Cardiac muscle cell (in vitro differentiated cells and primary cell): ENCODE measurements around the gene RNF150. TPM values are rescaled to one million over a fixed set of nuclear protein-coding genes. Genes with fewer than 3 reads are reported as not detected.
A peak's percentile ranks its signal among the peaks of the same experiment; 100 is the strongest.
"Not testable (repeated sequence)": the region's sequence is repeated elsewhere in the genome, so short reads cannot be mapped to it uniquely, and the experiment has no call there.

Source experiments
- DNase-seq, 2 donors: peaks; one replicate each; pipeline versions ENCODE4 v3.0.0 to v3.0.0-alpha.2; 2010 to 2017; ENCODE audit warnings: low read depth in 1 of 2, low spot score in 1 of 2
- H3K27ac ChIP-seq: fragments of 200-600 bp; sonication (generic); 2 replicates; pipeline ENCODE4 v1.5.1; 2016
- H3K27me3 ChIP-seq: fragments of 200-600 bp; sonication (generic); 2 replicates; pipeline ENCODE4 v1.6.0; 2016; ENCODE audit warnings: control low read depth
- H3K36me3 ChIP-seq: fragments of 200-600 bp; sonication (generic); 2 replicates; pipeline ENCODE4 v1.5.1; 2016; ENCODE audit warnings: control low read depth
- H3K4me1 ChIP-seq: fragments of 200-600 bp; sonication (generic); 2 replicates; pipeline ENCODE4 v1.8.1; 2017; ENCODE audit warnings: low read depth, mild to moderate bottlenecking, mixed run types
- H3K4me3 ChIP-seq: fragments of 200-600 bp; sonication (generic); 2 replicates; pipeline ENCODE4 v1.5.1; 2016; ENCODE audit warnings: mild to moderate bottlenecking
- H3K9me3 ChIP-seq: fragments of 200-600 bp; sonication (generic); 2 replicates; pipeline ENCODE4 v1.5.1; 2017; ENCODE audit warnings: low read depth, mild to moderate bottlenecking, control low read depth
- CTCF ChIP-seq: IDR thresholded peaks from 2 replicates; pipeline ENCODE4 v1.5.1; 2012; ENCODE audit warnings: low read depth, mild to moderate bottlenecking, low read length
- polyA plus RNA-seq: library from polyadenylated mRNA; unstranded; fragments of >200 nt; fragmentation: Nextera tagmentation; extraction: Ambion mirVana; gene quantifications from 2 replicates; pipeline ENCODE4 v1.2.1, GENCODE V29; 2016
- total RNA-seq: library from RNA; depleted of rRNA; stranded (reverse); fragments of >200 nt; gene quantifications from 2 replicates; pipeline ENCODE4 v1.2.3, GENCODE V29; 2016

Gene RNF150
- total and polyA plus RNA-seq, 2 experiments from 2014 or later, result 20.1 to 57.4 TPM

GRCh38 chr4:141170671-141171070 lies 37.4 kb upstream of the RNF150 start:
- Histone ChIP-seq H3K4me1 (no peaks in the 10 kb centered on the region), H3K27me3 (peaks cover 12% of the 10 kb centered on the region), H3K4me3 (no peak overlapping the region), H3K36me3 (no peaks in the 10 kb centered on the region), H3K9me3 (no peaks in the 10 kb centered on the region), H3K27ac (no peak overlapping the region)
- TF ChIP-seq CTCF, result no peak
- no peak for DNase-seq

- Histone ChIP-seq H3K4me1 (no peaks in the 10 kb centered on the region), H3K4me3 (no peak overlapping the region), H3K9me3 (no peaks in the 10 kb centered on the region), H3K27ac (no peak overlapping the region), H3K27me3 (peaks cover 12% of the 10 kb centered on the region), H3K36me3 (no peaks in the 10 kb centered on the region)
- no peak for TF ChIP-seq CTCF
- no peak for DNase-seq
Observed at GRCh38 chr4:141169391-141169790, 36.1 kb upstream of the RNF150 start.

- H3K36me3 ChIP-seq, DNase-seq, H3K27me3 ChIP-seq, H3K4me1 ChIP-seq, H3K9me3 ChIP-seq, H3K4me3 ChIP-seq, H3K27ac ChIP-seq: not testable (repeated sequence)
Observed at GRCh38 chr4:141165001-141165400, 31.7 kb upstream of the RNF150 start.

GRCh38 chr4:141159027-141159426 lies 25.8 kb upstream of the RNF150 start:
- Histone ChIP-seq H3K27me3 (no peaks in the 10 kb centered on the region), H3K36me3 (no peaks in the 10 kb centered on the region), H3K4me1 (peaks cover 7% of the 10 kb centered on the region), H3K27ac (no peak overlapping the region), H3K4me3 (no peak overlapping the region), H3K9me3 (no peaks in the 10 kb centered on the region)
- DNase-seq, result no peak
- TF ChIP-seq CTCF, result no peak

- no peaks in the 10 kb centered on the region for H3K27me3 ChIP-seq
- H3K4me1 ChIP-seq, result peaks cover 9% of the 10 kb centered on the region
- TF ChIP-seq CTCF, result peak; percentile 39
- H3K27ac ChIP-seq, result no peak overlapping the region
- no peaks in the 10 kb centered on the region for H3K36me3 ChIP-seq
- peak; percentile 63 to 66 for DNase-seq
- no peak overlapping the region for H3K4me3 ChIP-seq
- H3K9me3 ChIP-seq, result no peaks in the 10 kb centered on the region
Observed at GRCh38 chr4:141158219-141158618, 24.9 kb upstream of the RNF150 start.

- H3K9me3 ChIP-seq, result no peaks in the 10 kb centered on the region
- peaks cover 9% of the 10 kb centered on the region for H3K4me1 ChIP-seq
- no peaks in the 10 kb centered on the region for H3K27me3 ChIP-seq
- no peak for TF ChIP-seq CTCF
- no peak overlapping the region for H3K4me3 ChIP-seq
- no peak overlapping the region for H3K27ac ChIP-seq
- peak in 1 of 2 donors; percentile 37 for DNase-seq
- H3K36me3 ChIP-seq, result no peaks in the 10 kb centered on the region
Observed at GRCh38 chr4:141155586-141155985, 22.3 kb upstream of the RNF150 start.
